Measurements from ENCODE around the gene GFPT2. TPM values are rescaled to one million over a fixed set of nuclear protein-coding genes. Genes with fewer than 3 reads are reported as not detected.

The GFPT2 gene
- total RNA-seq, 2 experiments from 2014 or later = not detected

DNA sequence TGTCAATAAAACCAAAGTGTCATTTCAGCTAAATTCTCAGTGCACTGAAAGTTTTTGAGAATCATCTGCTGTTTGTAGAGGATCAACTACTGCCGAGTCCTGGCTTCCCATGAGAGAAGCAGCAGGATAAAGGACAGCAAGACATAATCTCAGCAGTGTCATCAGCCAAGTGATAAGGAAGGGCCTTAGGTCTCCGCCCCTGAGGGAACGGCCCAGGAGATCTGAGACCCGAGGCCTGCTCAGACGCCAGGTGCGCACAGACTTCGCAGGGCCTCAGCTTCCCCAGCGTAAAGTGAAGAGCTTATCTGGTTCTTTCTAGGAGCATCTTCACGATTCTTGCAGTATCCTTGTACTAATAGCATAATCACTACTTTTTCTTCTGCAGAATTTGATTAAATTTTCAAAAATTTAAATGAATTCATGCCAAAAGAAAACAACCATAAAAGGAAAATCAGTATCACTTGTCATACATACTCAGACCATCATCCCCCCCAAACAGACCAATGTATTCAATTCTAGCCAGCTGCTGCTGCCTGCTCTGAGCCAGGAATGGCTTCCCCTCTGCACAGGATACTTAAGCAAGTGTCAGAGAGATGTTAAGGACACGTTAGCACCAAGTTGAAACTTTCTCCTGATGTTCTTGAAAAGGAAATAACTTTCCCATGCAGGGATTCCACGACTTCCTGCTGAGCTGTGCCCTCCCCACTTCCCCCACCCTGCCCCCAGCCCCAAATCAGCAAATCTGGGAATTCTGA is 2.2 kb downstream of the GFPT2 start:
- Histone ChIP-seq H3K4me3 (ENCODE audit: low read depth, low read length, poor library complexity, severe bottlenecking) (no peak overlapping the region), H3K4me2 (ENCODE audit: low read length) (no peak overlapping the region), H3K9me2 (ENCODE audit: insufficient read depth, low read length) (no peaks in the 10 kb centered on the region), H3K4me1 (ENCODE audit: insufficient read depth, low read length, poor library complexity, severe bottlenecking) (no peaks in the 10 kb centered on the region), H3K9me3 (ENCODE audit: low read length) (no peaks in the 10 kb centered on the region), H2AFZ (ENCODE audit: low read length) (no peak overlapping the region), H4K20me1 (ENCODE audit: insufficient read depth, low read length) (no peaks in the 10 kb centered on the region), H3K79me2 (ENCODE audit: insufficient read depth, low read depth, low read length) (no peaks in the 10 kb centered on the region), H3K36me3 (ENCODE audit: insufficient read depth, low read length) (no peaks in the 10 kb centered on the region), H3K27ac (ENCODE audit: low read depth, low read length, poor library complexity, severe bottlenecking) (no peak overlapping the region)
- no peak for DNase-seq (ENCODE audit: low spot score)
- ChIA-PET POLR2A (interaction anchor here (0.6 kb wide), 1 partner anchor 299 kb away, joined by 7 read pairs; no protein-coding TSS in a partner anchor), CTCF (ENCODE audit: unreplicated experiment) (no interaction called here)
- intact Hi-C loops (cut with micrococcal nuclease; ENCODE audit: unreplicated experiment) = no loop called here
- BruUV-seq (replicated peaks) = no TSS peak
- no peak for TF ChIP-seq EZH2phosphoT487 (IDR thresholded peaks at IDR 0.05; ENCODE audit: borderline replicate concordance, low read depth, low read length)
- TF ChIP-seq, protein P1, sequence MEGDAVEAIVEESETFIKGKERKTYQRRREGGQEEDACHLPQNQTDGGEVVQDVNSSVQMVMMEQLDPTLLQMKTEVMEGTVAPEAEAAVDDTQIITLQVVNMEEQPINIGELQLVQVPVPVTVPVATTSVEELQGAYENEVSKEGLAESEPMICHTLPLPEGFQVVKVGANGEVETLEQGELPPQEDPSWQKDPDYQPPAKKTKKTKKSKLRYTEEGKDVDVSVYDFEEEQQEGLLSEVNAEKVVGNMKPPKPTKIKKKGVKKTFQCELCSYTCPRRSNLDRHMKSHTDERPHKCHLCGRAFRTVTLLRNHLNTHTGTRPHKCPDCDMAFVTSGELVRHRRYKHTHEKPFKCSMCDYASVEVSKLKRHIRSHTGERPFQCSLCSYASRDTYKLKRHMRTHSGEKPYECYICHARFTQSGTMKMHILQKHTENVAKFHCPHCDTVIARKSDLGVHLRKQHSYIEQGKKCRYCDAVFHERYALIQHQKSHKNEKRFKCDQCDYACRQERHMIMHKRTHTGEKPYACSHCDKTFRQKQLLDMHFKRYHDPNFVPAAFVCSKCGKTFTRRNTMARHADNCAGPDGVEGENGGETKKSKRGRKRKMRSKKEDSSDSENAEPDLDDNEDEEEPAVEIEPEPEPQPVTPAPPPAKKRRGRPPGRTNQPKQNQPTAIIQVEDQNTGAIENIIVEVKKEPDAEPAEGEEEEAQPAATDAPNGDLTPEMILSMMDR (conservative IDR thresholded peaks at IDR 0.05; ENCODE audit: low read length) = no peak

DNA sequence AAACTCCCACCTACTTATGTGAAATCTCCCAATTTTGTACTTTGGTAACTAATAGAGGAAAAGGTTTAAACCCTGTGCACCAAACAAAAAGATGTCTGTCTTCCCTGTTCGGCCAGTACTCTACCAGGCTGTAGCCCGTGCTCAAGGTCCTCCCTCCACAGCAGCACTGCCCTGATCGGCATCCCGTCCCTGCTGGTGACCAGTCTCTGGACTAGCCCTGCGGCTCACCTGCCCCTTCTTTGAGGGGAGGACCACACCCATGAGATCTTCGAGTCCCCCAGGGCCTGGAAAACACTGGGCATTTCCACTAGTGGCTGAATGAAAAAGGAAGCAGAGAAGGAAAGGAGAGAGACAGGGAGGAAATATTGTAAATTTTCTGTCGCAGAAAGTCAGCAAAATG is 2.8 kb downstream of the GFPT2 start:
- no peak overlapping the region for H3K27ac ChIP-seq (ENCODE audit: low read depth, low read length, poor library complexity, severe bottlenecking)
- H3K4me1 ChIP-seq (ENCODE audit: insufficient read depth, low read length, poor library complexity, severe bottlenecking) = no peaks in the 10 kb centered on the region
- TF ChIP-seq, protein P1 (conservative IDR thresholded peaks at IDR 0.05; ENCODE audit: low read length) = no peak
- TF ChIP-seq EZH2phosphoT487 (IDR thresholded peaks at IDR 0.05; ENCODE audit: borderline replicate concordance, low read depth, low read length) = no peak
- no peak overlapping the region for H3K4me3 ChIP-seq (ENCODE audit: low read depth, low read length, poor library complexity, severe bottlenecking)
- POLR2A ChIA-PET = no interaction called here
- DNase-seq (ENCODE audit: low spot score) = no peak
- intact Hi-C loops (cut with micrococcal nuclease; ENCODE audit: unreplicated experiment) = no loop called here
- BruUV-seq (replicated peaks) = no TSS peak
- no peaks in the 10 kb centered on the region for H3K36me3 ChIP-seq (ENCODE audit: insufficient read depth, low read length)
- H3K4me2 ChIP-seq (ENCODE audit: low read length) = no peak overlapping the region
- no peaks in the 10 kb centered on the region for H3K9me2 ChIP-seq (ENCODE audit: insufficient read depth, low read length)
- no peaks in the 10 kb centered on the region for H4K20me1 ChIP-seq (ENCODE audit: insufficient read depth, low read length)
- CTCF ChIA-PET (ENCODE audit: unreplicated experiment) = no interaction called here
- no peaks in the 10 kb centered on the region for H3K9me3 ChIP-seq (ENCODE audit: low read length)
- H2AFZ ChIP-seq (ENCODE audit: low read length) = no peak overlapping the region
- H3K79me2 ChIP-seq (ENCODE audit: insufficient read depth, low read depth, low read length) = no peaks in the 10 kb centered on the region

DNA sequence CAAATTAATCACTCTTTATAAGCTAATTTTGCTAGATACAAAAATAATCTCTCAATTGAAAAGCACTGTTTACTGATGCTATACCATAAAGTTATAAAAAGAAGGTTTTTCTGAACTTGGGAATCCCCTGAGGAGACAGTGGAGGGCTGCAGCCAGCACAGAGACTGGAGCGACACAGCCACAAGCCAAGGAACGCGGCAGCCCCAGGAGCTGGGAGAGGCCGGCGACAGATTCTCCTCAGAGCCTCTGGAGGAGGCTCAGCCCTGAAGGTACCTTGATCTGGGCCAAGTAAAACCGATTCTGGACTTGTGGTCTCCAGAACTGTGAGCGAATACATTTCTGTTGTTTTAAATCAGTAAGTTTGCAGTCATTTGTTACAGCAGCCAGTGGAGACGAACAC is 3.7 kb downstream of the GFPT2 start:
- Histone ChIP-seq H3K27ac (ENCODE audit: low read depth, low read length, poor library complexity, severe bottlenecking) (no peak overlapping the region), H3K4me1 (ENCODE audit: insufficient read depth, low read length, poor library complexity, severe bottlenecking) (no peaks in the 10 kb centered on the region), H3K4me3 (ENCODE audit: low read depth, low read length, poor library complexity, severe bottlenecking) (no peak overlapping the region), H3K9me2 (ENCODE audit: insufficient read depth, low read length) (no peaks in the 10 kb centered on the region), H3K79me2 (ENCODE audit: insufficient read depth, low read depth, low read length) (no peaks in the 10 kb centered on the region), H3K4me2 (ENCODE audit: low read length) (no peak overlapping the region), H2AFZ (ENCODE audit: low read length) (no peak overlapping the region), H3K9me3 (ENCODE audit: low read length) (no peaks in the 10 kb centered on the region), H3K36me3 (ENCODE audit: insufficient read depth, low read length) (no peaks in the 10 kb centered on the region), H4K20me1 (ENCODE audit: insufficient read depth, low read length) (no peaks in the 10 kb centered on the region)
- TF ChIP-seq EZH2phosphoT487 (IDR thresholded peaks at IDR 0.05; ENCODE audit: borderline replicate concordance, low read depth, low read length) = no peak
- TF ChIP-seq, protein P1 (conservative IDR thresholded peaks at IDR 0.05; ENCODE audit: low read length) = no peak
- intact Hi-C loops (cut with micrococcal nuclease; ENCODE audit: unreplicated experiment) = no loop called here
- CTCF ChIA-PET (ENCODE audit: unreplicated experiment) = no interaction called here
- no peak for DNase-seq (ENCODE audit: low spot score)
- POLR2A ChIA-PET = no interaction called here
- no TSS peak for BruUV-seq (replicated peaks)
